SK-N-SH (cell line): ENCODE results near the gene DOK4.

Experiments
- EP300 ChIP-seq, 2 experiments: IDR thresholded peaks; 2 replicates each; pipeline versions ENCODE4 v1.4.0 to v1.6.1; 2012; ENCODE audit warnings: borderline replicate concordance in 1 of 2, low read depth in 1 of 2, low read length in 1 of 2
- NFIC ChIP-seq: IDR thresholded peaks from 2 replicates; pipeline ENCODE4 v1.4.0; 2012; ENCODE audit warnings: borderline replicate concordance
- RFX5 ChIP-seq: IDR thresholded peaks from 2 replicates; pipeline ENCODE4 v1.6.1; 2012; ENCODE audit warnings: mild to moderate bottlenecking, improper control_type of control experiment, low read length
- TEAD4 ChIP-seq: IDR thresholded peaks from 2 replicates; pipeline ENCODE4 v1.4.0; 2012; ENCODE audit warnings: mild to moderate bottlenecking, borderline replicate concordance; ENCODE audit not compliant: insufficient read depth
- YY1 ChIP-seq: IDR thresholded peaks from 2 replicates; pipeline ENCODE4 v1.4.0; 2012; ENCODE audit warnings: low read depth, mild to moderate bottlenecking
- TF ChIP-seq, protein P1 (sequence below): fragments of 200-600 bp; sonication (generic); IDR thresholded peaks from 2 replicates; pipeline ENCODE4 v1.6.1; 2017; ENCODE audit warnings: antibody characterized with exemption, mild to moderate bottlenecking, moderate library complexity

DNA sequence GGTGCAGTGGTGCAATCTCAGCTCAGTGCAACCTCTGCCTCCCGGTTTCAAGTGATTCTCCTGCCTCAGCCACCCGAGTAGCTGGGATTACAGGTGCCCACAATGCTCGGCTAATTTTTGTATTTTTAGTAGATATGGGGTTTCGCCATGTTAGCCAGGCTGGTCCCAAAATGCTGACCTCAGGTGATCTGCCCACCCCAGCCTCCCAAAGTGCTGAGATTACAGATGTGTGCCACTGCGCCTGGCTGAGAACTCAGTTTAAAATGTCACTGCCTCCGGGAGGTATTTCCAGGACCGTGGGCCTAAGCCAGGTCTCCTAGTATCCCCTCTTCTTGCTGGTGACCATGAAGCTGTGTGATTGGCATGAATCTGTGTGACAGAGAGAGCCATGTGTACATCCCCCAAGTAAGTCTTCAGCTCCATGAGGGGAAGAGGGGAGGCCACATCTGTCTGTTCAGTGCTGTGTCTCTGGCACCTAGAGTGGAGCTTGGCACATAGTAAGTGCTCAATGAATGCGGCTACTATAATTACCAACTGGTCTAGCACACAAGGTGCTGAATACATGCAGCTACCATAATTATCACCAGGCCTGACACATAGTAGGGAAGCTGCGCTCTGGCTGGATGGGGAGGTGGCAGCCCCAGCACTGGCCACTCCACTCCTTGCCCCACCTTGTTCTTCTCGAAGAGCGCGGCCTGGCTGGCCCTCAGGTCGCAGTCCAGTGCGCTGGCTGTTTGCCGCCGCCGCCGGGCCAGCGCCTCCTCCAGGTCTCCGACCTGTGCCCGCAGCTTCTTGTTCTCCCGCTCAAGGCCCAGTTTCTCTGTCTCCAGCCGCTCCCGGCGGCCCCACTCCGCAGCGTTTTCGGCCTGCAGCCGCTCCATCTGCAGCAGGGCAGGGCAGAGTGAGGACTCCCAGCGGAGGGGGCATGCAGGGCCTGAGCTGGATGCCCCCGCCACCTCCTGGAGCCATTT lies 31.4 kb upstream of the DOK4 start:
- TF ChIP-seq, protein P1, sequence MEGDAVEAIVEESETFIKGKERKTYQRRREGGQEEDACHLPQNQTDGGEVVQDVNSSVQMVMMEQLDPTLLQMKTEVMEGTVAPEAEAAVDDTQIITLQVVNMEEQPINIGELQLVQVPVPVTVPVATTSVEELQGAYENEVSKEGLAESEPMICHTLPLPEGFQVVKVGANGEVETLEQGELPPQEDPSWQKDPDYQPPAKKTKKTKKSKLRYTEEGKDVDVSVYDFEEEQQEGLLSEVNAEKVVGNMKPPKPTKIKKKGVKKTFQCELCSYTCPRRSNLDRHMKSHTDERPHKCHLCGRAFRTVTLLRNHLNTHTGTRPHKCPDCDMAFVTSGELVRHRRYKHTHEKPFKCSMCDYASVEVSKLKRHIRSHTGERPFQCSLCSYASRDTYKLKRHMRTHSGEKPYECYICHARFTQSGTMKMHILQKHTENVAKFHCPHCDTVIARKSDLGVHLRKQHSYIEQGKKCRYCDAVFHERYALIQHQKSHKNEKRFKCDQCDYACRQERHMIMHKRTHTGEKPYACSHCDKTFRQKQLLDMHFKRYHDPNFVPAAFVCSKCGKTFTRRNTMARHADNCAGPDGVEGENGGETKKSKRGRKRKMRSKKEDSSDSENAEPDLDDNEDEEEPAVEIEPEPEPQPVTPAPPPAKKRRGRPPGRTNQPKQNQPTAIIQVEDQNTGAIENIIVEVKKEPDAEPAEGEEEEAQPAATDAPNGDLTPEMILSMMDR, result no peak
- TF ChIP-seq EP300 (IDR thresholded peaks at IDR 0.05; ENCODE audit: borderline replicate concordance in 1 of 2, low read depth in 1 of 2, low read length in 1 of 2) (no peak), YY1 (no peak), RFX5 (no peak), NFIC (no peak), TEAD4 (no peak)
